Nephron (organoid): ENCODE measurements around the gene MX2.

Experiments
- H3K27ac Mint-ChIP-seq, 3 experiments: 2 replicates each; pipeline ENCODE4 v1.8.0; 2020; ENCODE audit warnings: mixed read lengths in 3 of 3, mild to moderate bottlenecking in 2 of 3, moderate library complexity in 1 of 3
- H3K27me3 Mint-ChIP-seq: 2 replicates; pipeline ENCODE4 v1.8.0; 2021; ENCODE audit warnings: low read depth, mild to moderate bottlenecking, moderate library complexity, mixed read lengths
- H3K36me3 Mint-ChIP-seq: 2 replicates; pipeline ENCODE4 v1.8.0; 2020; ENCODE audit warnings: low read depth, mixed read lengths
- H3K4me1 Mint-ChIP-seq: 2 replicates; pipeline ENCODE4 v1.8.0; 2020; ENCODE audit warnings: mixed read lengths
- H3K4me3 Mint-ChIP-seq, 3 experiments: 2 replicates each; pipeline ENCODE4 v1.8.0; 2020; ENCODE audit warnings: mild to moderate bottlenecking in 3 of 3, mixed read lengths in 3 of 3, moderate library complexity in 2 of 3
- H3K9me3 Mint-ChIP-seq: 2 replicates; pipeline ENCODE4 v1.8.0; 2020; ENCODE audit warnings: mixed read lengths
- CTCF ChIP-seq, 3 experiments: fragments of 200-600 bp; sonication (generic); IDR thresholded peaks; one replicate each; pipeline ENCODE4 v1.5.0; 2021; ENCODE audit warnings: antibody characterized with exemption in 3 of 3; ENCODE audit not compliant: unreplicated experiment in 3 of 3

MX2 gene

GRCh38 chr21:41369920-41370839, 8.4 kb downstream of the MX2 start:
- Mint-ChIP-seq H3K4me3 (peak overlapping the region in 2 of 3 experiments; percentile 17 to 48), H3K36me3 (no peaks in the 10 kb centered on the region), H3K4me1 (peaks cover 24% of the 10 kb centered on the region), H3K9me3 (no peaks in the 10 kb centered on the region), H3K27ac (no peak overlapping the region), H3K27me3 (peaks cover 34% of the 10 kb centered on the region)
- no peak for TF ChIP-seq CTCF (IDR thresholded peaks at IDR 0.05; ENCODE audit: unreplicated experiment in 3 of 3)

- TF ChIP-seq CTCF (IDR thresholded peaks at IDR 0.05; ENCODE audit: unreplicated experiment in 3 of 3), result no peak
- no peaks in the 10 kb centered on the region for H3K9me3 Mint-ChIP-seq
- H3K4me1 Mint-ChIP-seq, result peaks cover 24% of the 10 kb centered on the region
- H3K27ac Mint-ChIP-seq, result no peak overlapping the region
- peaks cover 27% of the 10 kb centered on the region for H3K27me3 Mint-ChIP-seq
- H3K36me3 Mint-ChIP-seq, result no peaks in the 10 kb centered on the region
- H3K4me3 Mint-ChIP-seq, result no peak overlapping the region
These were observed 9.2 kb downstream of the MX2 start for GRCh38 chr21:41370840-41371684.

GRCh38 chr21:41371685-41372030, 9.8 kb downstream of the MX2 start:
- Mint-ChIP-seq H3K27ac (no peak overlapping the region), H3K36me3 (no peaks in the 10 kb centered on the region), H3K4me1 (peaks cover 24% of the 10 kb centered on the region)

GRCh38 chr21:41373253-41373652, 11.4 kb downstream of the MX2 start:
- H3K27me3 Mint-ChIP-seq, result peaks cover 22% of the 10 kb centered on the region
- TF ChIP-seq CTCF (IDR thresholded peaks at IDR 0.05; ENCODE audit: unreplicated experiment in 3 of 3), result no peak
- H3K36me3 Mint-ChIP-seq, result no peaks in the 10 kb centered on the region
- no peak overlapping the region for H3K4me3 Mint-ChIP-seq
- H3K4me1 Mint-ChIP-seq, result peaks cover 8% of the 10 kb centered on the region
- no peak overlapping the region for H3K27ac Mint-ChIP-seq
- no peaks in the 10 kb centered on the region for H3K9me3 Mint-ChIP-seq

More at GRCh38 chr21:41371685-41372030, 9.8 kb downstream of the MX2 start:
- Mint-ChIP-seq H3K9me3 (no peaks in the 10 kb centered on the region), H3K27me3 (peaks cover 24% of the 10 kb centered on the region), H3K4me3 (no peak overlapping the region)
- TF ChIP-seq CTCF (IDR thresholded peaks at IDR 0.05; ENCODE audit: unreplicated experiment in 3 of 3), result no peak

GRCh38 chr21:41373763-41374162, 11.9 kb downstream of the MX2 start:
- Mint-ChIP-seq H3K36me3 (no peaks in the 10 kb centered on the region), H3K4me1 (peaks cover 5% of the 10 kb centered on the region), H3K27me3 (peaks cover 20% of the 10 kb centered on the region), H3K27ac (no peak overlapping the region), H3K4me3 (no peak overlapping the region), H3K9me3 (no peaks in the 10 kb centered on the region)
- no peak for TF ChIP-seq CTCF (IDR thresholded peaks at IDR 0.05; ENCODE audit: unreplicated experiment in 3 of 3)
